ENCODE data around the gene CLNK.
"Not testable (repeated sequence)": the region's sequence is repeated elsewhere in the genome, so short reads cannot be mapped to it uniquely, and the experiment has no call there.

Gene CLNK

DNA sequence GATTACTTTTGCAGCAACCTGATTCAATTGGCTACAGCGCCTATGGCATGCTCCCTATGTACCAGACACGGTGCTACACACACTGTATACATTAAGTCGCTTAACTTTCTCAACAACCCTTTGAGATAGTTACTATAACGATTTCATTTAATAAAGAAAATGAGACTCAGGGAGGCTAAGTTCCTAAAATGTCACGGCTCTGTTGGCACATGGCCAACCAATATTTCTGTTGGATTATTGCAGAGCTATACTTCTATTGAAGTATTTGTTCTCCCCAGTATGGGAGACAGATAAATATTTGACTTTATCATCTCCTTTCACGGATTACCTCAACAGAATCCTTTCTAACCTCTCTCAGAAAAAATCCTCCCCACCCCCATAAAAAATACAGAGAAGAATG lies 25.3 kb downstream of the CLNK start:
- no peak for DNase-seq

GRCh38 chr4:10656988-10657387 lies 27.6 kb downstream of the CLNK start:
- no peak for DNase-seq

GRCh38 chr4:10656420-10656819 lies 28.1 kb downstream of the CLNK start:
- no peak for DNase-seq

- DNase-seq: no peak
These were observed 28.6 kb downstream of the CLNK start for GRCh38 chr4:10655968-10656367.

DNA sequence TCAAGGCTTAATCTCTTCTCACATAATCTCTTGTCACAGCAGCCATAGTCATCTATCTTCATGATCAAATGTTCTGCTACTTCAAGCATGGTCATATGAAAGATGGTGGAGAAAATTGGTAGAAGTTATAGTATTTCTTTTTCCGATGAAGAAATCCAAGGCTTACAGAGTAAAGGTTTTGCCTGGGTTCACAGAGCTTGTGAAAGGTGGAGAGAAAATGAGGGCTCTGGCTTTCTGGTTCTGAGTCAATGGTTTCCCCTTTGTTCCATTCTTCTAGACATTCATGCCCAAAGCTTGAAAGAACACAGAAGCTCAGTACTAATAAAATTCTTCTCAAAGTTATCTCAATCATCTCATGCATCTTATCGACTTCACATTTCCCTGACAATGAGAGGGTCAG lies 36.1 kb downstream of the CLNK start:
- DNase-seq: no peak

- no peak for DNase-seq
These were observed 36.7 kb downstream of the CLNK start for GRCh38 chr4:10647846-10648245.

GRCh38 chr4:10643600-10644425 lies 40.8 kb downstream of the CLNK start:
- DNase-seq: no peak

DNA sequence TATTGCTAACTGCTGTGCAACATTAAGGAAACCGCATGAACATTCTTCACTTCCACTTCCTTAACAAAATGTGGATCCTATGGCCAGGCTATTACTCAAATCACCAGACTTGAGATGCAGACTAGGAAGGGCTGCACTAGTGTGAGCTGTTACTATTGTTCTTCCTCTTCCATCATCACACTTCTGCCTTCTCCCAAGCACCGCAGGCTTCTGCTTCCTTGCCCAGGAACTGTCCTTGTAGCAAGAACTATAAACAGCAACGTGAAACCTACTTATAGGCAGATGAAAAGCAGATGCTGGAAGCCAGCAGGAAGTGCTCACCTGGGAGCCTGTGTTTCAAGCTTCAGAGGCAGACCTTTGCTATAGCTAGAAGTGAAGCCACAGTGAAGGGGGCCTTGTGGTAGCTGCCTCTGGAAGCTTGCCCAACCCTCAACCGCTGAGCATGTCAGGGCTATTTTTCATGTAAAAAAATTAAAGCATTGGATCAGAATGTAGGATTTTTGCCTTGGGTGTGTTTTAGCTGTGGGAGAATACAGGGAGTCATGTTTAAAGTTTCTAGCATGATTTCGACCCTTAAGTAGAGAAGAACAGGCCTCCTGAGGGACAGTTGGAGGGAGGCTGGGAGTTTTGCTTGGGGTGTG lies 43.9 kb downstream of the CLNK start:
- DNase-seq: no peak

DNA sequence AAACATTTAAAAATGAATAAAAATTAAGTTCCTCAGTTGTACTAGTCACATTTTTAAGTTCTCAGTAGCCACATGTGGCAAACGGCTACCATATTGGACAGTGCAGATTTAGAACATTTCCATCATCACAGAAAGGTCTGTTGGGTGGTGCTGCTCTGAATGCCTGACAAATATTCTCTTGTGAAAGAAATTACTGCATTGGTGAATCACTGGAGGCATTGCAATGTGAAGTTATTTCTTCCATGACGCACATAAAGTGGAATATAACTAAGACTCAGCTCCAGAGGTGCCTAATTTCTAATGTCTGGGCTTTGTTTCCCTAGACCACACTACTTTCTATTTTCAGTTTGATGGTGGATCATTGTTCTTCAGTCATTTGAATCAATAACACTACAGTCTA lies 44.9 kb downstream of the CLNK start:
- DNase-seq: no peak

- DNase-seq: no peak
These were observed 45.5 kb downstream of the CLNK start for GRCh38 chr4:10639100-10639499.

DNA sequence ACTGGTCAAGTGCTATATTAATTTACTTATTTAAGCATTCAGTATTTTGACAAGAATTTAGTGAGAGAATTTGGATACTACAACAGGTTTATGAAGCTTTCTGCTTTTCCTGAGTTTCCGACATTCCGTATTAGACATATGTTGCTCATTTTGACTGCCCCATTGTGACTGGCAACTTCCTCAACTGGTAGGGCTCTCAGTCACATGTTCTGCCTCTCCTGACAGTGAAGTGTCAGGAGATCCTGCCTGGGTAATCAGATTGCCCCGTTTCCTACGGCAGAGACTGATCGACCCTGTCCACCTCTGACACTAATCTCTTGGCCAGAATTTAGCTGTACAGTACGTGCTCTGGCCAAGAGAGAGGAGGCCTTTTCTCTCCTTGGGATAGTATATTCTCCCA lies 49.5 kb downstream of the CLNK start:
- no peak for DNase-seq

- no peak for DNase-seq
These were observed 55.2 kb downstream of the CLNK start for GRCh38 chr4:10629394-10629793.

- DNase-seq: no peak
These were observed 59.4 kb downstream of the CLNK start for GRCh38 chr4:10625131-10625530.

GRCh38 chr4:10623862-10624261 lies 60.7 kb downstream of the CLNK start:
- DNase-seq: no peak

- DNase-seq: no peak
These were observed 61.3 kb downstream of the CLNK start for GRCh38 chr4:10623241-10623640.

DNA sequence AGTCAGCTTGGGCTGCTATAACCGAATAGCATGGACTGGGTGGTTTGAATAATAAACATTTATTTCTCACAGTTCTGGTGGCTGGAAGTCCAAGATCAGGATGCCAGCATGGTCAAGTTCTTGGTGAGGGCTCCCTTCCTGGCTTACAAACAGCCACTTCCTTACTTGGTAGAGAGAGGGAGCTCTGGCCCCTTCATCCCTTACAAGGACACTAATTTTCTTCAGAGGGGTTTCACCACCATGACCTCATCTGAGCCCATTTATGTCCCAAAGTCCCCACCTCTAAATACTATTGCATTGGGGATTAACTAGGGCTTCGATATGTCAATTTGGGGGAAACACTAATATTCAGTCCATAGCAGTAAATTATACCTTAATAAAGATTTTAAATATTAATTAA lies 61.8 kb downstream of the CLNK start:
- no peak for DNase-seq

- DNase-seq: no peak
These were observed 63.6 kb downstream of the CLNK start for GRCh38 chr4:10620935-10621488.

- no peak for DNase-seq
These were observed 64.7 kb downstream of the CLNK start for GRCh38 chr4:10619855-10620254.

- DNase-seq: no peak
These were observed 65.3 kb downstream of the CLNK start for GRCh38 chr4:10619220-10619619.

DNA sequence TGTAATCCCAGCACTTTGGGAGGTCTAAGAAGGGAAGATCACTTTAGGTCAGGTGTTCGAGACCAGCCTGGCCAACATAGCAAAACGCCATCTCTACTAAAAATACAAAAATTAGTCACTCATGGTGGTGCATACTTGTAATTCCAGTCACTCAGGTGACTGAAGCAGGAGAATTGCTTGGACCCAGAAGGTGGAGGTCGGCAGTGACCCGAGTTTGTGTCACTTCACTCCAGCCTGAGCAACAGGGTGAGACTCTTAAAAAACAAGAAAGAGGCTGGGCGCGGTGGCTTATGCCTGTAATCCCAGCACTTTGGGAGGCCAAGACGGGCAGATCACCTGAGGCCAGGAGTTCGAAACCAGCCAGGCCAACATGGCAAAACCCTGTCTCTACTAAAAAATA lies 69.6 kb downstream of the CLNK start:
- not testable (repeated sequence) for DNase-seq

DNA sequence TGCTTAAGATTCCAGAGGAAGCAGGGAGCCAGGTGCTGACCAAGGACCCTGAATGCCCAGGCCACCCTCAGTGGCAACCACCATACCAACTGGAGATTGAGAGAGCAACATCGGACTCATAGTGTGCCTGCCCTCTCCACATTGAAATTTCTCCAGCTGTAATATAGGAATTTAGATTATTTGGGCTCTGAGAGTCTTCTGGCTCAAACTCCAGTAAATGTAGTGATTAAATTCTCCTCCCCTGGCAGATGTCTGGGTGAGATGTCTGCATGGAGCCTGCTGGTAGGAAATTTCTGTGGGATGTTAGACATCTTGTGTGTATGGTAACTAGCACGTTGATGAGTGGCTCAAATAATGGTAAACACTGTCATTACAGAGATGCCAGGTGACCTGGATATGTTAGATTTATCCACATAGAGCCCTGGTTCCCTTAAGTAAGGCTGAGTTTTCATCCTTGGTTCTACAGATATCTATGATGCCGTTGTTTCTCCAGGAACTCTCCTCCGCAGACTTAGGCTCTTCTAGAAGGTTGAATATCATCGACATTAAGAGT lies 70.6 kb downstream of the CLNK start:
- DNase-seq: no peak

DNA sequence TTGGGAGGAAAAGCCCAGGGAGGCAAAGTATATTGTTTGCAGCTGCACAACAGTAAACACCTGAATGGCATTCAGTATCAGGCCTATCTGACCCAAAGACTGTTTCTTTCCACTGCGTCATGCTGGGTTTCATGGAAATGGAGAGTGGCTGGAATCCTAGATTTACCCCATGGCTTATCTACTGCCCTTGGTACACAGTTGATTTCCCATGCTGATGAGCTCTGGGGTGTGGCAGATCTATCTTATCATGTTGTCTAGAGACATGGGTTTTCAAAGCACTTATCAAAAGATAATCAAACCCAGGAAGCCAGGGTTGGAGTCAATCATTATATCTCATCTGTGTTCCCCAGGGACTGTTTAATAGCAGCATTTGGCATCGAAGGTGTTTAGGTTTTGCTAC lies 72.1 kb downstream of the CLNK start:
- no peak for DNase-seq

GRCh38 chr4:10611673-10612072 lies 72.9 kb downstream of the CLNK start:
- no peak for DNase-seq

Data from right forelimb (tissue), 1 donor.